Keratinocyte (primary cell): Measurements from ENCODE around the gene RNASE7.
"Not testable (repeated sequence)": the region's sequence is repeated elsewhere in the genome, so short reads cannot be mapped to it uniquely, and the experiment has no call there.

Experiments used
- EZH2 ChIP-seq: IDR thresholded peaks from one replicate; pipeline ENCODE4 v1.6.1; 2012; ENCODE audit warnings: inconsistent platforms, mild to moderate bottlenecking, low read length, moderate library complexity
- TF ChIP-seq, protein P1 (sequence below), 3 experiments: IDR thresholded peaks in 1 of 3; conservative IDR thresholded peaks in 1 of 3; optimal IDR thresholded peaks in 1 of 3; 2 replicates in 2 of 3; 3 replicates in 1 of 3; pipeline versions ENCODE3 to v1.5.1; 2011; ENCODE audit warnings: low read length in 3 of 3, mild to moderate bottlenecking in 3 of 3, moderate library complexity in 2 of 3, control low read depth in 1 of 3, inconsistent platforms in 1 of 3; ENCODE audit not compliant: insufficient read depth in 2 of 3; ENCODE audit errors: extremely low read depth in 1 of 3

DNA sequence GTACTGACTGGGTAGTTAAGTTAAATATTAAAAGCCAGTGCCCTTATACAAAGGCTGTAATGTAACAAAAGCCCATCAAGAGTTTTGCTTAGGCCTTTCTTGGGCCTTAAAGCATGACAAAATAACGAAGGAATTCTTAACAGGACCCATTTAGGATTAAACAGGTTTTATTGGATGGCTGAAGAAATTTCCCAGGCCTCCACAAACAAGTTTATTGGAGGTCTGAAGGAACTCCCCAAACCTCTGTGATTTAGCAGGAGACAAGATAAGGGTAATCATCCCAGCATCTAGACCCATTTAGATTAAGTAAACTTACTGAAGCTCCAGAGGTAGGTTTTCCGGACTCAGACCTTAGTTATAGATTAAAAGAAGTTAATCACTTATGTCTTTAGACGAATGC, 32.4 kb upstream of the RNASE7 start:
- TF ChIP-seq EZH2 = not testable (repeated sequence)
- TF ChIP-seq, protein P1, sequence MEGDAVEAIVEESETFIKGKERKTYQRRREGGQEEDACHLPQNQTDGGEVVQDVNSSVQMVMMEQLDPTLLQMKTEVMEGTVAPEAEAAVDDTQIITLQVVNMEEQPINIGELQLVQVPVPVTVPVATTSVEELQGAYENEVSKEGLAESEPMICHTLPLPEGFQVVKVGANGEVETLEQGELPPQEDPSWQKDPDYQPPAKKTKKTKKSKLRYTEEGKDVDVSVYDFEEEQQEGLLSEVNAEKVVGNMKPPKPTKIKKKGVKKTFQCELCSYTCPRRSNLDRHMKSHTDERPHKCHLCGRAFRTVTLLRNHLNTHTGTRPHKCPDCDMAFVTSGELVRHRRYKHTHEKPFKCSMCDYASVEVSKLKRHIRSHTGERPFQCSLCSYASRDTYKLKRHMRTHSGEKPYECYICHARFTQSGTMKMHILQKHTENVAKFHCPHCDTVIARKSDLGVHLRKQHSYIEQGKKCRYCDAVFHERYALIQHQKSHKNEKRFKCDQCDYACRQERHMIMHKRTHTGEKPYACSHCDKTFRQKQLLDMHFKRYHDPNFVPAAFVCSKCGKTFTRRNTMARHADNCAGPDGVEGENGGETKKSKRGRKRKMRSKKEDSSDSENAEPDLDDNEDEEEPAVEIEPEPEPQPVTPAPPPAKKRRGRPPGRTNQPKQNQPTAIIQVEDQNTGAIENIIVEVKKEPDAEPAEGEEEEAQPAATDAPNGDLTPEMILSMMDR (optimal IDR thresholded peaks at IDR 0.05 in 1 of 3, IDR thresholded peaks at IDR 0.05 in 1 of 3, conservative IDR thresholded peaks at IDR 0.05 in 1 of 3; ENCODE audit: extremely low read depth in 1 of 3, insufficient read depth in 2 of 3, low read length in 3 of 3) = not testable (repeated sequence)
